Glomerular visceral epithelial cell (primary cell): ENCODE data around the gene ZNF580.

Experiments used
- DNase-seq: peaks from one replicate; pipeline ENCODE4 v3.0.0-alpha.2; 2016; ENCODE audit errors: extremely low spot score

ZNF580 gene

DNA sequence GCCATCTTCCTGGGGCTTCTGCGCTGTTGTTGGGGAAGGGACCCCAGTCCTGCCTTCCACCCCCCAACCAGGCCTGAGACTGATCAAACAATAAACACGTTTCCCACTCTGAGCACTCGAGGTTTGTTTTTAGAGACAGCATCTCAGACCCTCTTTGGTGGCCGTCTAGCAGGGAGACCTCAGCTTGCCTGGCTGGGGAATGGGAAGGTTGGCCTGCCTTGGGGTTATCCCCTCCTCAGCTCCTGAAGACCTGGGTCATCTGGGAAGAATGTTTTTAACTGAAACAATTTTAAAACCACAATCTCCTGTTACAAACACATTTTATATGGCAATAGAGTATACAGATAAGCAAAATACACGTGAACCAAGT lies 4.7 kb downstream of the ZNF580 start:
- DNase-seq: no peak

DNA sequence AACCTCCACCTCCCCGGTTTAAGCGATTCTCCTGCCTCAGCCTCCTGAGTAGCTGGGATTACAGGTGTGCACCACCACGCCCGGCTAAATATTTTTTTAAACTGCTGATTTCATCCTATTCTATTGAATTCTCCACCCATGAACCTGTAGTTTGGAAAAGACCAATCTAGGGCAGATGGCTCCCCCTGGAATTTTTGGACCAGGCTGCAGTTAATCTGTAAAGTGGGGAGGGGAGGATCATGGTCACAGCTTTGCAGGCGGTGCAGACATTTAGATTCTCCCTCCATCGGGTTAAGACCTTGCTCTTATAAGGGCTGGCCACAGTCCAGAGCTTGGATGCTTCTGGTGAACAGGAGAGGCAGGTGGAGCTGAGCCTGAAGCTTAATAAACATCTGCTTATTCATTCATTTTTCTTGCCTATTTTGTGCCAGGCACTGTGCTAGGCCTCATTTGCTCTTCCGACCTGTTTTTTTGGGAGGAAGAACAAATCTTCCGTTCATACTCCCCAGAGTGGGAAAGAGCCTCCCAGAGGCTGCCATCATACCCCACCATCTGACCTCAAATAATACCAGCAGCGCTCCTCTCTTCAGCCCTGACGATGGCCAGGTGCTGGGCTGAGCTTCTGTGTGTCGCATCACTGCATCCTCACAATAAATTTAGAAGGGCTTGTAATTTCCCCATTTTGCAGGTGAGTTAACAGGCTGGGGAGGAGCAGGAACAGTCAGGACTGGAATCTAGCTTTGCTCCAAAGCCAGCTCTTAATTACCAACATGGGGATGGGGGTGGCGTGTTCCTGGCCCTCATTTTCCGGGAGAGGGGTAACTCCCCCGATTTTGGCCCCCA lies 6.3 kb downstream of the ZNF580 start:
- DNase-seq: no peak

DNA sequence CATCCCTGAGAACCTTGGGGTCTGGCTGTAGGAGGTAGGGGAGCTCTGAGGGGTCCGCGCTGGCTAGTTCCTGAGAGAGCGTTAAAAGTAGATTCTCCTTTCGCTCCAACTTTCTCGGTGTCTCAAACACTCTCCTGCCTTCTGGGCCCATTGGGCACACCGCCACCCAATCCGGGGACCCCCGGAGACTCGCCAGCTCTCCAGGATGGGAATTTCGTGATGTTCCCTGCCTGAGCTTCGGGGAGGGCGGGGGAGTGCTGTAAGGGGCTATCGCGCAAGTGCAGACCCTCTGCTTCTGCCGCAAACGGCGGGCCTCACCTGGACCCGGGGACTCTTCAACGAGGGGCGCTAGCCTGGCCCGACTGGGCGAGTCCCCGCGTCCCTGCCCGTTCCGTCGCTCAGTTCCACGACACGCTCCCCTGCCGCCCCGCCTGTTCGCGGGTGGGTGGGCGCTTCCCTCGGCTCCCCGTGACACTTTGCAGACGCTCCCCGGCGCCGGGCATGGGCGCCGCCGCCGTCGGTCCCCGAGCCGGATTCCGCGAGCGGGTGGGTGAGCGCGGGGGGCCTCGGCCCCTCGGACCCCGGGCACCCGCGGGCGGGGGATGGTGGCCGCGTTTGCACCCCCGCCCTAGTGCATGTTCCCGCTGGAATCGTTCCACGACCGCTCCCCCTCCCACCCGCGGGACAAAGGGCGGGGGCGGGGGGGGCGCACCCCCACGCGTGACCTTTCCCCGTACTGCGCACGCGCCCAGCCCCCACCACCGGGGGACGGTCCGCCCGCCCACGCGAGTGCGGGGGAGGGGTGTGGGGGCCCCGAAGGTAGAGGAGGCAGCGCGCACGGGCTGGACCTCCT lies 7.2 kb downstream of the ZNF580 start, which contains the start of gene CCDC106:
Gene CCDC106, plus strand, starts transcription at position 481 of the 853 bp plus-strand sequence. CDS start 835 bp downstream, outside the sequence.
- DNase-seq: peak; percentile 70

DNA sequence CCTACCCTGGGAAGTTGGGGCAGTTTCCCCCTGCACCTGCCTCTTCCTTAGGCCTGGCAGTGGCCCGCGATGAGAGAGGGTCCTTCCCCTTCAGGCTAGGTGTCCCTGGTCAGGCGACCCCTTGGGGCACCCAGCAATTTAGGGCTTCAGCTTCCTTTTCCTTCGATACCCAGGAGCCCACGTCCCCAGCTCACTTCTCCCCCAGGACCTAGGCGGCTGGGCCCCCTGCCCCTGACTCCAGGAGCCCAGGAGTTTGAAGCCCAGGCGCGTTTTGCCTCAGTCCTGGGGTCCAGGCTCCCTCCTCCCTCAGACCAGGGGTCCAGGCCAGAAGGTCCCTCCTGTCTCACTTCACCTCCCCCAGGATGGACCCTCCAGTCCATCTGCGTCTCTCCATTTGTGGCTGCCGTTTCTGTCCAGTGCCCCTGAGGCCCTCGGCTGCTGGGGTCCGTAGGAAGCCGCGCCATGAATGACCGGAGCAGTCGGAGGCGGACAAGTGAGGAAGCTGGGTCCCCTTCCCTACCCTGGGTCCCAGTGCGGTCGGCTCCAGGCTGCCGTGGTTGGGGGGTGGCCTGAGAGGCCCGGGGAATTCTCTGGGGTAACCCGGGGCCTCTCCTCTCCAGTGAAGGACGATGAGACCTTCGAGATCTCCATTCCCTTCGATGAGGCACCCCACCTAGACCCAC lies 7.9 kb downstream of the ZNF580 start:
- no peak for DNase-seq

DNA sequence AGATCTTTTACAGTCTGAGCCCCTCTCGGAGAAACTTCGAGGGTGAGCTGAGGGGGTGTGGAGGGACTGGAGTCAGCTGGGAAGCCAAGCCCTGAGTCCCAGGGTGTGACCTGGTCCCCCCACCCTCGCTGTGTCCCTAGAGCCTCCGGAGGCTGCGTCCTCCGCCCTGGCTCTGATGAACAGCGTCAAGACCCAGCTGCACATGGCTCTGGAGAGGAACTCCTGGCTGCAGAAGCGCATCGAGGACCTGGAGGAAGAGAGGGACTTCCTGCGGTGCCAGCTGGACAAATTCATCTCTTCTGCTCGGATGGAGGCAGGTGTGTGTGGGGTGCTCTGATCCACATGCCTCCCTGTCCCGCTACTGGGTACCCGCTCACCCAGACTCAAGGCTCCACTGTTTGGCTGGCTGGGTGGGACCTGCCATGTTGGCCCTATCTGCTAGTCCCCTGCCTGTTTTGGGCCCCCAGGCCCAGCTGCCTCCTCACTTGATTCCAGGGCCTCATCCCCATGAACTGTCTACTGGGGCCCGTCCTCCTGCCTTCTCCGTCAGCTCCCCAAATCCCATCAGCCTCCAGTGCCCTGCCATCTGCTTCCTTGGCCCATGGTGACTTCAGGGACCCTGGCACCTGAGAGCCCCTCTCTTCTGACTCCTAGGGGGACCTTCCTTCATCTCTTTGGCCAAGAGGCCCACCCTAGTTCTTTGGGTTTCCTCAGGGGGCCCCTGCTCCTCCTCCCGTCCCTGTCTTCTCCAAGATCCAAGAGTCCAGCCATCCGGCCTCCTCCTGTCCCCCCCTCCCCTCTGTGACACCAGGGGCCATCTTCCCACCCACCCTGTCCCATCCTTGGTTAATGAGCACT lies 8.7 kb downstream of the ZNF580 start:
- no peak for DNase-seq

DNA sequence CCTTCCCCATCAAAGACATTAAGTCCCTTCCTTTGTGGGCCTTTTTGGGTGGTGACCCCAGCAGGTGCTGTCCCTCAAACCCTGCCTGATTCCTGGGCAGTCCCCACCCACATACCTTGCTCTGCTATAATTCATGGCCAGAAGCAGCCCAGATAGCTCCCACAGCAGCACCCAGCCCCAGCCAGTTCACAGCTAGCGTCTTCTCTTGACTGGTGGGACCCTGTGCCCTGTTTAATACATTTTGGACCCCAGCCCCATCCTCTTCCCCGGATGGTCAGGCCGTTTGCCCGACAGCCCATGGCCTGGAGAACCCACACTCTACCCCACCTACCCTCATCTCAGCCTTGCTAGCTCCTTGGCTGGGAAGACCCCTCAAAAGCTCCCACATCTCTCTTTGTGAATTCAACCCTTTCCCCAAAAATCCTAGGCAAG lies 9.3 kb downstream of the ZNF580 start:
- no peak for DNase-seq

DNA sequence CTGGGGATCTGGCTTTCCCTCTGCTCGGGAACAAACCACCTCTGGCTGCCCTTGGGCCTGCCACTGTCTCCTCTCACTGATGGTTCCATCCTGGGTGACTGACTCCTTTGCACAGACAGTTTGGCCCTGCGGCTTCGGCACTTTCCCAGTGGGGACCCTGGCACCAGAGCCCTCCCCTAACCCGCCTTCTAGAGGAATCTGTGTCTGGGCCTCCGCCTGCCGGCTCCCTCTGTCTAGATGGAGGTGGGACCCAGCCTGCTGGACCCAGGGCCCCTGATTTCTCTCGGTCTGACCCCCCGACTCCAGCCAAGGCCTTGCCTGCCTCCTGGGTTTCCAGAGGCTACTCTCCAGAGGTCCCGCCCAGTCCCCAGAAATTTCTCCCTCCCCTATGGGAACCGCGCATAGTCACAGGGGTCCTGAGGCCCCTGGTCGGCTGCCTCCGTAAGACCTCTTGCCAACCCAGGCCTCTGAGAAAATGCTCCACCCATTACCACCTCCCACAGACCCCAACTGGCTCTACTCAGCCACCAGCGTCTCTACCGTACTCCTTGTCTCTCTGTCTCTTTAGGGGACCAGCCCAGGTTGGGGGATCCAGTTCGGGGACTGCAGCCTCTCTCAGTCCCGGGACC lies 9.9 kb downstream of the ZNF580 start:
- DNase-seq: no peak

DNA sequence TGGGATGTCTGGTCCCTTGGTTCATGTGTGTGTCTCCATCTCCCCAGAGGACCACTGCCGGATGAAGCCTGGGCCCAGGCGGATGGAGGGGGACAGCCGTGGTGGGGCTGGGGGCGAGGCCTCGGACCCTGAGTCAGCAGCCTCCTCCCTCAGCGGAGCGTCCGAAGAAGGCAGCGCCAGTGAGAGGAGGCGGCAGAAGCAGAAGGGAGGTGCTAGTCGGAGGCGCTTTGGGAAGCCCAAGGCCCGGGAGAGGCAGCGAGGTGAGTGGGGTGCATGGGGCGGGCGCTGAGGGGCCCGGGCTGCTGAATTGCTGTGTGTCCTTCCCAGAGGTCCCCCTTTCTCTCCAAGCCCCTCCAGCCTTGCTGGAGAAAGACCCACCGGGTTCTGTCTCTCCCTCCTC lies 10.4 kb downstream of the ZNF580 start:
- DNase-seq: no peak

DNA sequence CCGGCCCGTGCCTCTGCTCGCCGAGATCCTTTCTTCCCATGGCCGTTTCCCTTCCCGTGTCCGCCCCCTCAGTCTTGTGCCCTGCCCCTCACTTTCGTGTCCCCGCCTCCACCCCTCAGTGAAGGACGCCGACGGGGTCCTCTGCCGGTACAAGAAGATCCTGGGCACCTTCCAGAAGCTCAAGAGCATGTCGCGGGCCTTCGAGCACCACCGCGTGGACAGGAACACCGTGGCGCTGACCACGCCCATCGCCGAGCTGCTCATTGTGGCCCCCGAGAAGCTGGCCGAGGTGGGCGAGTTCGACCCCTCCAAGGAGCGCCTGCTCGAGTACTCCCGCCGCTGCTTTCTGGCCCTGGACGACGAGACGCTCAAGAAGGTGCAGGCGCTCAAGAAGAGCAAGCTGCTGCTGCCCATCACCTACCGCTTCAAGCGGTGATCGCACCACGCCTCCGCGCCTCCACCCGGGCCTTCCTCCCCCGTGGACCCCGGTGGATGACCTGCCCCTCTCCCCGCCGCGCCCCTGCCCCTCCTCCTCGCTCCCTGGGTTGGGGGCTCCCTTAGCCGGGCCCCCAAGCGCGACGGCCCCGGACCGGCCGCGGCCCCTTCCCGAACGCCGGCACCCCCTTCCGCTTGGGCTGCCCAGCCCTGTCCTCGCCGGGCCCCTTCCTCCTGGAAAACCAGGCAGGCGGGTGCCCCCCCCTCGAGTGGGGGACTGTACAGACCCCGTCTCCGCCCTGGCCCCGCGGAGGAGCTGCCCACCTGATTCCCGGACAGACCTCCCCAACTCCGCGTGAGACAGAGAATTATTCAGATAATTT lies 11.7 kb downstream of the ZNF580 start:
- no peak for DNase-seq

DNA sequence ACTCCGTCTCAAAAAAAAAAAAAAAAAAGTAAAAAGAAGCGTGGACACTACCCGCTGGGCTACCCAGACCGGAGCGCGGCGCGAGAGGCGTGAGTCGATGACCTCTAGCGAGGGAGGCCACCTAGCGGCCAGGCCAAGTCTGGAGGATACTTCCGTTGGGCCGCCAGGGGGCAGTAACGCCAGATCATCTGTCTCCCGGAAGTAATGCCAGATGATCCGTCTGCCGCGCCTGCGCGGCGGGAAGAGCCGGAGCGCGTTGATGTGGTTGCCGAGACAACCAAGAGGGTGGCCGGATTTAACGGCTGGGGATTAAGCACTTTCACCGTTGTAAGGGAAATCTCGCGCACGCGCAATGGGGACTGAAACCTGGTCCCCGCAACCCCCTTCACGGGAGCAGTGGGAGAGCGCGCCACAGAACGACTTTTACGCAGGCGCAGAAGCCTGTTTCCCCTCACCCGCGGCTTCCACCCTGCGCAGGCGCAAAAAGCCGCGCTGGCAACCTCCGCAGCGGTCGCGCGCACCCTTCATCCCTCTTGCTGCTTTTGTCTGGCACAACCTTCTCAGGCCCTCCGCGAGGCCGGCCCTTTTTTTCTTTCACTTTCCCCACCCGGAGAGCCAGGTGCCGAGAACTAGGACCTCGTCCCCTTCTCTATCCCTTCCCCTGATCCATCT lies 13.0 kb downstream of the ZNF580 start:
- DNase-seq: peak; percentile 100

DNA sequence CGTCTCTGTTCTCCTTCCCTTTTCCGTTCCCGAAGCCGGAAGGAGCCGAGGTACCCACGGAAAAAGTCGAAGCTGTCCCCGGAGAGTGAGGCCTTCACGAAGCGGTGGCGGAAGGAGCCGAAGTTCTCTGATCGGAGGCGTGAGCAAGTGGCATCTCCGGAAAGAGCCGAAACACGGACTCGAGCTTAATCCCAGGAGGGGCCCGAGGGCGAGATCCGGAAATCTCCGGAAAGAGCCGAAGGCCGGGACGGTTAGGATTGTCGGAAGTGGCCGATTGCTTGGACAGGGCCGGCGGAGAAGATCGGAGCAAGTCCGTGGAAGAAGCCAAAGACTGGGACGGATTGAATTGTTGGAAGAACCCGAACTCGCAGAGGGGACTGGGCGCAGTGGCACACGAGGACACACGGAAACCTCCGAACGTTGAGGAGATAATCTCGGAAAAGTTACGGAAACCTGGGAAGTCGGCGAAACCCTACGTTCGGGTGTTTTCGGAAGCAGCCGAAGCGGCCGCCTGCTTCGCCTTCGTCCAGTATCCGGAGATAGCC lies 13.6 kb downstream of the ZNF580 start:
- peak; percentile 100 for DNase-seq

DNA sequence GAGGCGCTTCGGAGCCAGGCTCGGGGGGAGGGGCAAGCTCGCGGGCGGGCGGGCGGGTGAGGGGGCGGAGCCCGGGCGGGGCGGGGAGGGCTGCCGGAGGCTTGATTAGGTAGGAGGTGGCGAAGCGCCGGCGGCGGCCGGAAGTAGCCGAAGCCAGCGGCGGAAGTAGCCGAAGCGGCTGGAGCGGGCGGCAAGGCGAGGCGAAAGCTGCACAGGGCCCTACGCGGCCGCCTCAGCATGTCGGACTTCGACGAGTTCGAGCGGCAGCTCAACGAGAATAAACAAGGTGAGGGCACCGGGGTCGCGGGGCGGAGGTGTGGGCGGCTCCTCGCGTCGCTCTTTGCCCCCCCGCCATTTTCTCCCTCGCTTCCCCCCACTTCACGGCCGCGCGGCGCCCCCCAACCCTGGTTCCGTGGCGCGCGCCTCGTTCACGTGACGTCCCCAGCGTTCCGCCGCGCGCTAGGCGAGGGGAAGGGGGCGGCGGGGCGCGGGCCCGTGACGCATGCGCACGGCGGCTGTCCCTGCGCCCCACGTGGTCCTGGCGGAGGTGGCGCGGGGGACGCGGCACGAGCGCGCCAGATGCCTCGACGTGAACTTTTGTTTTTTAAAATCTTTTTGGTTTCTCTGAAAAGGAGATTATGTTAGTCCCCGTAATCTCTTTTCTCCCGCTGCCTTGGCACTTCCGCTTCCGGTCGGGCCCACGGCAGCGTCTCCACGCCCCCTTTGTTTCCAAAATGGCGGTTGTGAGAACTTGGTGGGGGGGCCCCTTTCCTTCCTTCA lies 14.3 kb downstream of the ZNF580 start, which contains the start of gene U2AF2:
Gene U2AF2, plus strand, starts transcription at position 168 of the 780 bp plus-strand sequence. Its CDS starts 70 bp downstream, at position 238.
- DNase-seq: peak; percentile 98

DNA sequence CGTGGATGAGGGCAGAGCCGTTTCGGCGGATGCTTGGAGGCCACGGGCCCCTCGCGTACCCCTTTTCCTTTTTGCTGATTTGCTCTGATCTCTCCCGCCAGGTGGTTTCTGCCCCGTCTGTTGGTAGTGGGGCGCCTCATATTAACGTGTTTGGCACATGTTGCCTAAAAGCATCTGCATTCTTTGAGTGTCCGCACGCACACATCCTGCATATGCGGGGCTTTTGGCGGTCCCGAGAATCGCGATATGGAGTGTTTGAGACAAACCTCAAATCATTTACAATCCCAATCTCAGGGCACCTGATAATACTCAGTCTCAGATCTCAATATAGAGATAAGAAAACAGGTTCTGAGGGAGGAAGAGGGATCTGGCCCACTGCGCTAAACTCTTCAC lies 14.8 kb downstream of the ZNF580 start:
- DNase-seq: no peak

DNA sequence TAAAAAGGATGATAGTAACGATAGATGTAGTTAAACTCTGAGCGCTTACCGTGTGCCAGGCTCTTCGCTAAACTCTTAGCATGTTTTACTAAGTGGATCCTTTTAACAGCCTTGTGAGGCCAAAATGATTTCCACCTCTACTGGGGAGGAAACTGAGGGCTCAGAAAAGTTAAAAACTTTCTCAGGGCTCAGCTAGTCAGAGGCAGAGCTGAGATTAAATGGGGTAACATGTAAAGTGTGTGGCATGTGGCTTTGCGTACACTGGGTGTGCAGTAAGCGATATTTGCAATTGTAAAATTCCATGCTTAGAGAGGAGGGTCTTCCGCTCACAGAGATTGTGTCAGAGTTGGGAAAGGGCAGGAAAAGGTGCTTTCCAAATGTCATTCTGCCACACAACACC lies 15.8 kb downstream of the ZNF580 start:
- DNase-seq: no peak

DNA sequence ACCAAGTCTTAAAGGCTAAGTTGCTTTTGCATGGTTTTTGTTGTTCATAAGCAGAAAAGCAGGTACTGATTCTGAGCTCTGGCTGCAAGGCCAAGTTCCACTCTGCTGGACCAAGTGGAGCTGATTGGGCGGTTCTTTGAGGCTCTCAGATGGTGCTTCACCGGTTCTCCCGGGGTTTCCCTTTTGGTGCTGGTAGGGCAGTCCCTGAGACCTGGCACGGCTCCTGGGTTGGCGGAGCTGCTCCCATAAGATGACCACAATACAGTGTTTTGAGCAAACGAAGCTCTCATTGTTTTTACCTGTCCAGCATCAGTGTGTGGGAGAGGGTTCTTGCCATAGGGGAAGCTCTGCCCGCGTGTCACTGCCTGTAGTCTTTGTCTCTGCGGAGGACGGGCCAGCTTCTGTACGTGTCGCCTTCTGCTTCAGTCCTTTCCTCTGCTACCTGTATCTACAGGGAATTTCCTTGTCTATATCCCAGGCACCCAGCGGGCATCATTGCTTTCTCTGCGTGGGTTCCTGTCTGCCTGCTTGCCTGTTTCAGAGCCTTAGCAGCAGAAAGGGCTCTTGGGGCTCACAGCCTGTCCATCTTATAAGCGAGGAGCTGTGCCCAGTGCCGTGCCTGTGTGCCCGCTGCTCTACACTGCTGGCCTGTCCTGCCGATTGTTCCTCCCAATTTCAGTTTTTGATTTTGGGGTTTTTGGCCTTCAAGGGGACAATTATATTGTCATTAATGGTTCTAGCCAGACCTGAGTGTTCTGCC lies 16.4 kb downstream of the ZNF580 start:
- no peak for DNase-seq

DNA sequence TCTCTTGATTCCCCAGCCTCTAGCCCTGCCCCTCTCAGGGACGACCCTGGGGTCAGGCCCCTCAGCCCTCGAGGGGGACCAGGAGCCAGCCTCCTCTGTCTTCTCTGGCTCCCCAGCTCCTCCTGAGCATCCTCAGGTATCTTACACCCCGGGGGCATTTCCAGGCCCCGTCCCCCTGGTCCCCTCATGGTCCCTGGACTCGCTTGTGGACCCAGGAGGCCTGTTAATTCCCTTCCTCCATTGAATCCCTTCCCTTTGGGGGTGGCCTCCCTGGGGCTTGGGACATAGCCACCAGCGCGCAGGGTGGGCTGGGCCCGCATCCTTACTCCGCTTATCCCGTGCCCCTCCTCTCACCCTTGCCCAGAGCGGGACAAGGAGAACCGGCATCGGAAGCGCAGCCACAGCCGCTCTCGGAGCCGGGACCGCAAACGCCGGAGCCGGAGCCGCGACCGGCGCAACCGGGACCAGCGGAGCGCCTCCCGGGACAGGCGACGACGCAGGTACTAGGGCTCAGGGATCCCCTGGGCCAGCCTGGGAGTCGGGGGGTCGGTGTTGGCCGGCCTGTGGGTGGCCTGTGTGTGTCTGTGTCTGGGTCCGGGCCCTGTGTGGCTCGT lies 18.2 kb downstream of the ZNF580 start:
- DNase-seq: no peak

DNA sequence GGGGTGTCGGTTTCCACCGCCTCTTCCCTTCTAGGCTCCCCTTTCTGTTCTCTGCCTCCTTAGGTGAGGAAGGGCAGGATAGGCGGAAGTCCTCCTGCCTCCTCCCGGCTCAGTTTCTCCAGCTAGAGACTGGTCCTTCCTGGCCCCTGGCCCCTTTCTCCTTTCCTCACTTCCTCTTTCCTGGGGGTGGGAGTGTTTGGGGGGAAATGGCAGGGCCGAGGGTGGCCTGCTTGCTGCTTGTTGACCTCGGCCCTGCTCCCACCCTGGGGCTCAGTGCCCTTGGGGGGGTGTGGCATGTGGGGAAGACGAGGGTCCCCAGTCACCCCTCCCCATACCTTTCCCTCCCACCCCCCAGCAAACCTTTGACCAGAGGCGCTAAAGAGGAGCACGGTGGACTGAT lies 19.0 kb downstream of the ZNF580 start:
- DNase-seq: no peak
